Neuronal stem cell (in vitro differentiated cells): ENCODE measurements around the gene ZCCHC24.
A peak's percentile ranks its signal among the peaks of the same experiment; 100 is the strongest.

Experiments used
- DNase-seq: peaks from one replicate; pipeline ENCODE4 v3.0.0-alpha.2; 2013; ENCODE audit warnings: low spot score
- H2AFZ ChIP-seq: one replicate; pipeline ENCODE4 v1.6.1; 2013; ENCODE audit warnings: mild to moderate bottlenecking, low read length, inconsistent platforms
- H2AK5ac ChIP-seq: 2 replicates; pipeline ENCODE4 v1.6.1; 2013; ENCODE audit warnings: low read depth, mild to moderate bottlenecking, inconsistent platforms, low read length, moderate library complexity, mixed read lengths
- H2BK120ac ChIP-seq: 2 replicates; pipeline ENCODE4 v1.6.1; 2013; ENCODE audit warnings: low read depth, mild to moderate bottlenecking, inconsistent platforms, low read length, moderate library complexity, mixed read lengths
- H2BK12ac ChIP-seq: one replicate; pipeline ENCODE4 v1.6.1; 2013; ENCODE audit warnings: low read length, inconsistent platforms
- H2BK15ac ChIP-seq: 2 replicates; pipeline ENCODE4 v1.6.1; 2013; ENCODE audit warnings: mild to moderate bottlenecking, low read length, inconsistent platforms, mixed read lengths
- H2BK5ac ChIP-seq: one replicate; pipeline ENCODE4 v1.6.1; 2013; ENCODE audit warnings: inconsistent platforms, mild to moderate bottlenecking, low read length, moderate library complexity
- H3K14ac ChIP-seq: one replicate; pipeline ENCODE4 v1.6.1; 2013; ENCODE audit warnings: low read length, inconsistent platforms
- H3K18ac ChIP-seq: 2 replicates; pipeline ENCODE4 v1.6.1; 2013; ENCODE audit warnings: low read length, inconsistent platforms
- H3K23ac ChIP-seq: 2 replicates; pipeline ENCODE4 v1.6.1; 2013; ENCODE audit warnings: low read depth, mild to moderate bottlenecking, mixed read lengths, low read length, inconsistent platforms; ENCODE audit not compliant: poor library complexity
- H3K27ac ChIP-seq: replicated peaks from 3 replicates; pipeline ENCODE4 v1.5.1; 2013; ENCODE audit warnings: low read length, inconsistent platforms
- H3K27me3 ChIP-seq, 3 experiments: 2 replicates each; pipeline ENCODE4 v1.6.1; 2013; ENCODE audit warnings: low read length in 3 of 3, mild to moderate bottlenecking in 2 of 3, inconsistent platforms in 1 of 3, low read depth in 1 of 3, mixed read lengths in 1 of 3, moderate library complexity in 1 of 3; ENCODE audit not compliant: control insufficient read depth in 3 of 3, insufficient read depth in 3 of 3
- H3K36me3 ChIP-seq, 2 donors: replicated peaks in 1 of 2; 2 replicates each; pipeline ENCODE4 v1.6.1; 2013; ENCODE audit warnings: low read length in 2 of 2; ENCODE audit not compliant: control insufficient read depth in 2 of 2, insufficient read depth in 2 of 2
- H3K4ac ChIP-seq: 2 replicates; pipeline ENCODE4 v1.6.1; 2013; ENCODE audit warnings: inconsistent platforms, mild to moderate bottlenecking, low read length, moderate library complexity
- H3K4me1 ChIP-seq, 2 donors: 1 replicate in 1 of 2; 2 replicates in 1 of 2; pipeline ENCODE4 v1.6.1; 2013; ENCODE audit warnings: low read length in 2 of 2, low read depth in 1 of 2; ENCODE audit not compliant: control insufficient read depth in 2 of 2, insufficient read depth in 1 of 2
- H3K4me2 ChIP-seq: one replicate; pipeline ENCODE4 v1.6.1; 2013; ENCODE audit warnings: mild to moderate bottlenecking, low read length, inconsistent platforms; ENCODE audit not compliant: insufficient read depth, poor library complexity, severe bottlenecking
- H3K4me3 ChIP-seq, 2 donors: 2 replicates each; pipeline ENCODE4 v1.5.1; 2013; ENCODE audit warnings: low read length in 2 of 2, mild to moderate bottlenecking in 2 of 2, inconsistent platforms in 1 of 2, moderate library complexity in 1 of 2
- H3K79me1 ChIP-seq: one replicate; pipeline ENCODE4 v1.6.1; 2013; ENCODE audit warnings: low read depth, mild to moderate bottlenecking, inconsistent platforms, low read length, moderate library complexity
- H3K9ac ChIP-seq: one replicate; pipeline ENCODE4 v1.6.1; 2013; ENCODE audit warnings: mild to moderate bottlenecking, low read depth, low read length, inconsistent platforms; ENCODE audit not compliant: poor library complexity
- H3K9me3 ChIP-seq, 2 donors: replicated peaks in 1 of 2; 2 replicates each; pipeline versions ENCODE3 to v1.6.1; 2013; ENCODE audit warnings: low read length in 2 of 2, mild to moderate bottlenecking in 2 of 2, inconsistent platforms in 1 of 2, low read depth in 1 of 2, mixed read lengths in 1 of 2, moderate library complexity in 1 of 2; ENCODE audit not compliant: control insufficient read depth in 2 of 2, insufficient read depth in 1 of 2
- H4K8ac ChIP-seq: one replicate; pipeline ENCODE4 v1.6.1; 2013; ENCODE audit warnings: low read depth, mild to moderate bottlenecking, inconsistent platforms, low read length, moderate library complexity
- H4K91ac ChIP-seq: one replicate; pipeline ENCODE4 v1.6.1; 2013; ENCODE audit warnings: low read length, low read depth, mild to moderate bottlenecking, inconsistent platforms; ENCODE audit not compliant: poor library complexity
- WGBS, 2 donors: extraction: QIAGEN DNeasy Blood & Tissue Kit; methylation state at CpG; one replicate each; pipeline ENCODE4 v1.1.7; 2013; ENCODE audit warnings: missing lambda C conversion rate in 2 of 2, mixed read lengths in 1 of 2; ENCODE audit not compliant: insufficient read length in 2 of 2, insufficient replicate concordance in 1 of 2; ENCODE audit errors: extremely low coverage in 2 of 2; 5-methylcytosine and 5-hydroxymethylcytosine counted together

The ZCCHC24 gene

DNA sequence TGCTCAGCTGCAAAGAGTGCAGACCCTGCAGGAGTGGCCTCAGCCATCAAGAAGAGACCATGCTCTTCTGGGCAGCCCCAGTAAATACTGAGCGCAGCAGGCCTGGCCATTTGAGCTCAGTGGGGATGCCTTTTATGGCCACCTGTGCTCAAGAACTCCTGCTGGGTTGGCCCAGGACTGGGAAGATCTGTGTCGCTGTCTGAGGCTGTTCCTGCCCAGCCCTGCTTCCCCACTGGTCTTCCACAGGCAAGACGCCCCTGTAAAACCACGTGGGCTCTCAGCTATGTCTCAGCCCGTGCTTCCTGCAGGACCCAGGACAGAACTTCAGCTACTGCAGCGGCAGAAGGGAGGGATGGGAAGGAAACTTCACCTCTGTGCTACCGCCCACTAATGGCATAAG lies 108.7 kb downstream of the ZCCHC24 start:
- H3K27ac ChIP-seq = no peak overlapping the region
- H3K27me3 ChIP-seq = peaks cover 0 to 27% (median 0%) of the 10 kb centered on the region in 3 experiments
- H3K4ac ChIP-seq = no peak overlapping the region
- no peak overlapping the region for H2BK120ac ChIP-seq
- H3K36me3 ChIP-seq = no peaks in the 10 kb centered on the region
- H3K14ac ChIP-seq = no peak overlapping the region
- H3K79me1 ChIP-seq = no peaks in the 10 kb centered on the region
- H4K8ac ChIP-seq = no peak overlapping the region
- WGBS, 2 donors = no CpG with 5 or more reads among the region's 7 CpGs
- no peak overlapping the region for H2AFZ ChIP-seq
- peaks cover 0 to 4% of the 10 kb centered on the region in 2 donors for H3K4me1 ChIP-seq
- no peak overlapping the region for H4K91ac ChIP-seq
- no peak overlapping the region for H2AK5ac ChIP-seq
- H3K9me3 ChIP-seq = peaks cover 0 to 2% of the 10 kb centered on the region in 2 donors
- no peak overlapping the region for H2BK12ac ChIP-seq
- H2BK5ac ChIP-seq = no peak overlapping the region
- no peak overlapping the region for H2BK15ac ChIP-seq
- H3K4me2 ChIP-seq = no peak overlapping the region
- DNase-seq = no peak
- no peak overlapping the region for H3K9ac ChIP-seq
- no peak overlapping the region for H3K4me3 ChIP-seq
- H3K18ac ChIP-seq = no peak overlapping the region
- no peak overlapping the region for H3K23ac ChIP-seq

DNA sequence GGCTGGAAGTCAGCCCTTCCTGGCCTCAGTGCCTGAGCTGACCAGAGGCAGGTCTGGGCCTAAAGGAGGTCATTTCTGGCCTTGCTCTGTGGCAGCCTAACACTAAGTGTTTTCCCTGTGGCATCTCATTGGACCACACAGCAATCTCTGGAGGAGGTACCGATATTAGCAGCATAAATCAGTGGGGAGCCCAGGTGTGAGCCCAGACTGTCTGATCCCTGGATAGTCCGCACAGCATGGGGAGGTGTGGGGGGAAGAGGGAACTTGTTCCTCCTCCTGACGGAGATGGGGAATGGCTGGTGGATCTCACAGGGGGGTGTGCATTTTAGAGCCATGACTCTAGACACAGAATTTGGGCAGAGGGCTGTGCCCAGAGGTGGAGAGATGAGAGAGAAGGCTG lies 109.1 kb downstream of the ZCCHC24 start:
- Histone ChIP-seq H3K9me3 (peaks cover 0 to 3% of the 10 kb centered on the region in 2 donors), H4K91ac (no peak overlapping the region), H3K79me1 (no peaks in the 10 kb centered on the region), H2AK5ac (no peak overlapping the region), H3K4me2 (no peak overlapping the region), H2AFZ (peak overlapping the region; percentile 19), H3K27ac (no peak overlapping the region), H4K8ac (no peak overlapping the region), H2BK12ac (no peak overlapping the region), H2BK120ac (no peak overlapping the region), H3K36me3 (no peaks in the 10 kb centered on the region), H2BK5ac (no peak overlapping the region), H3K4me1 (peaks cover 0 to 4% of the 10 kb centered on the region in 2 donors), H3K23ac (no peak overlapping the region), H2BK15ac (no peak overlapping the region), H3K4ac (no peak overlapping the region), H3K14ac (no peak overlapping the region), H3K4me3 (no peak overlapping the region), H3K27me3 (peaks cover 0 to 27% (median 0%) of the 10 kb centered on the region in 3 experiments), H3K18ac (no peak overlapping the region), H3K9ac (no peak overlapping the region)
- no peak for DNase-seq
- WGBS, 2 donors = no CpG with 5 or more reads among the region's 3 CpGs

DNA sequence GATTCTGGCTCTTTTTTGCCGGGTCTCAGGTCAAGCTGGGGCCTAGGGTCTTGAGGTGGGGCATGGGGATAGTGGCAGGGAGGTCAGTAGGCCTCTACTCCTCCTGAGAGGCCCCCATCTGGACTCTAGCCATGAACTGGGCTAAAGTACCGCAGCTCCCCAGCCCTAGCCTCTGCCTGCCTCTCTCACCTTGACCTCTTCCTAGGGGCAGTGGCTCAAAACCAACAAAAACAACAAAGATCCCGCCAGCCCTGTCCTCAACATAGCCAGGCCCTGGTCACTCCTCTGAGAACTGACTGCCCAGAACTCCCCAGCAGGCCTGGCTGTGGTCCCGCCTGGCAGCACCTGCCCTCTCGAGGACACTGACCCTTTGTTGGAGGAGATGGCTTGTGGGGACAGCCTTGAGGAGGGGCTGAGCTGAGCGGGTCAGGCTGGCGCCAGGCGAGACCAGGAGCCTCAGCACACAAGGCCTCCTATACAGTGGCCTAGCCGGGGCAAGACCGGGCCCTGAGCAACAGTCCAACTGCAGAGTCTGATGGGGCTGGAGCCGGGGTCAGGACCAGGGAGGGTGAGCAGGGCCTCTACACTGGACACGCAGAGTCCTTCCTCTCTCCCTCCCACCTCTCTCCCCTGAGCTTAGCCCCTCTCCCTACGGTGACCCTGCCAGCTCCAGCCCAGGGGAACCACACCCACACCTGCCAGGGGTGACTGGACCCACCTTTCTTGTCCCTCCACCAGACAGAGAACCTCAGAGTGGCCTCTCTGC lies 109.8 kb downstream of the ZCCHC24 start:
- no peak overlapping the region for H3K4me2 ChIP-seq
- H3K23ac ChIP-seq = no peak overlapping the region
- peaks cover 0 to 24% (median 0%) of the 10 kb centered on the region in 3 experiments for H3K27me3 ChIP-seq
- no peaks in the 10 kb centered on the region for H3K36me3 ChIP-seq
- H3K9me3 ChIP-seq = peaks cover 0 to 4% of the 10 kb centered on the region in 2 donors
- no peak overlapping the region for H2BK120ac ChIP-seq
- WGBS, 2 donors = no CpG with 5 or more reads among the region's 13 CpGs
- no peak overlapping the region for H4K91ac ChIP-seq
- no peak overlapping the region for H2BK12ac ChIP-seq
- no peaks in the 10 kb centered on the region for H3K79me1 ChIP-seq
- DNase-seq = no peak
- no peak overlapping the region for H3K9ac ChIP-seq
- peak overlapping the region; percentile 19 for H2AFZ ChIP-seq
- H3K4ac ChIP-seq = no peak overlapping the region
- peaks cover 0 to 4% of the 10 kb centered on the region in 2 donors for H3K4me1 ChIP-seq
- H4K8ac ChIP-seq = no peak overlapping the region
- peak overlapping the region; percentile 11 for H3K18ac ChIP-seq
- H3K27ac ChIP-seq = no peak overlapping the region
- H2BK15ac ChIP-seq = no peak overlapping the region
- H3K4me3 ChIP-seq = no peak overlapping the region
- H3K14ac ChIP-seq = peak overlapping the region; percentile 86
- H2AK5ac ChIP-seq = peak overlapping the region; percentile 17
- H2BK5ac ChIP-seq = peak overlapping the region; percentile 72

DNA sequence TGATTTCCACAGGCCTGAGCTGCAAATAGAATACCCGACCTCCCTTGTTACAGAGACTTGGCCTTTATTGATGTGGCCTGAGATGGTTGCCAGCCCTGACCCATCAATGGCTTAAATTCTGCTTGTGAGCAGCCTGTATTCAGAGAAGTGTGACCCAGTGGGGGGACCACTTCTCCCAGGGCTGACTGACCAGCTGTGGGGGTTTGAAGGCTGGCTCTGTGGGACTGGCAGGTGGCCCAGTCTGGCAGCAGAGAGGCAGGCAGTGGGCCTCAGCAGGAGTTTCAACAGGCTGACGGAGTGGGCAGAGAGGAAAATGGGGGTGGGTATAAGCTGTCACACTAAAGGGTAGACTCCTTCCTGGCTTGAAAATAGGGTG lies 110.3 kb downstream of the ZCCHC24 start:
- peak overlapping the region; percentile 17 for H2AK5ac ChIP-seq
- H3K4me3 ChIP-seq = no peak overlapping the region
- H3K27ac ChIP-seq = no peak overlapping the region
- no peak overlapping the region for H4K91ac ChIP-seq
- H3K27me3 ChIP-seq = peaks cover 0 to 21% (median 0%) of the 10 kb centered on the region in 3 experiments
- H2BK5ac ChIP-seq = no peak overlapping the region
- no peak for DNase-seq
- WGBS, 2 donors = no CpG with 5 or more reads among the region's 2 CpGs
- H3K4ac ChIP-seq = no peak overlapping the region
- H3K36me3 ChIP-seq = no peaks in the 10 kb centered on the region
- no peak overlapping the region for H4K8ac ChIP-seq
- H3K4me2 ChIP-seq = no peak overlapping the region
- no peak overlapping the region for H2BK120ac ChIP-seq
- H3K9me3 ChIP-seq = peaks cover 0 to 4% of the 10 kb centered on the region in 2 donors
- peaks cover 0 to 4% of the 10 kb centered on the region in 2 donors for H3K4me1 ChIP-seq
- H2BK15ac ChIP-seq = no peak overlapping the region
- no peaks in the 10 kb centered on the region for H3K79me1 ChIP-seq
- H2AFZ ChIP-seq = no peak overlapping the region
- H3K9ac ChIP-seq = no peak overlapping the region
- no peak overlapping the region for H3K18ac ChIP-seq
- H3K14ac ChIP-seq = no peak overlapping the region
- H3K23ac ChIP-seq = peak overlapping the region; percentile 37
- no peak overlapping the region for H2BK12ac ChIP-seq
